Stimulated activated CD4-positive, alpha-beta T cell treated with anti-CD3 and anti-CD28 coated beads, Interleukin-4, amount 100 ng/mL, for 24 hours (primary cell): ENCODE measurements around the gene SNX21.

Source experiments
- DNase-seq: peaks from one replicate; pipeline ENCODE4 v3.0.0-alpha.2; 2020

SNX21 gene

DNA sequence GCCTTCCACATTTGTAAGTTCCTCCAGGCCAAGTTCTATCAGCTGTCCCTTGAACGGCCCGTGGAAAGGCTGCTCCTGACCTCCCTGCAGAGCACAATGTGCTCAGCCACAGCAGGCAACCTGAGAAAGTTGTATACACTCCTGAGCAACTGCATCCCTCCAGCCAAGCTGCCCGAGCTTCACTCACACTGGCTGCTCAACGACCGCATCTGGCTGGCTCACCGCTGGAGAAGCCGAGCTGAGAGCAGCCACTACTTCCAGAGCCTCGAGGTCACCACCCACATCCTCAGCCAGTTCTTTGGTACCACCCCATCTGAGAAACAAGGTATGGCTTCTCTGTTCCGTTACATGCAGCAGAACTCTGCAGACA, 49.5 kb downstream of the SNX21 start:
- DNase-seq, result no peak

DNA sequence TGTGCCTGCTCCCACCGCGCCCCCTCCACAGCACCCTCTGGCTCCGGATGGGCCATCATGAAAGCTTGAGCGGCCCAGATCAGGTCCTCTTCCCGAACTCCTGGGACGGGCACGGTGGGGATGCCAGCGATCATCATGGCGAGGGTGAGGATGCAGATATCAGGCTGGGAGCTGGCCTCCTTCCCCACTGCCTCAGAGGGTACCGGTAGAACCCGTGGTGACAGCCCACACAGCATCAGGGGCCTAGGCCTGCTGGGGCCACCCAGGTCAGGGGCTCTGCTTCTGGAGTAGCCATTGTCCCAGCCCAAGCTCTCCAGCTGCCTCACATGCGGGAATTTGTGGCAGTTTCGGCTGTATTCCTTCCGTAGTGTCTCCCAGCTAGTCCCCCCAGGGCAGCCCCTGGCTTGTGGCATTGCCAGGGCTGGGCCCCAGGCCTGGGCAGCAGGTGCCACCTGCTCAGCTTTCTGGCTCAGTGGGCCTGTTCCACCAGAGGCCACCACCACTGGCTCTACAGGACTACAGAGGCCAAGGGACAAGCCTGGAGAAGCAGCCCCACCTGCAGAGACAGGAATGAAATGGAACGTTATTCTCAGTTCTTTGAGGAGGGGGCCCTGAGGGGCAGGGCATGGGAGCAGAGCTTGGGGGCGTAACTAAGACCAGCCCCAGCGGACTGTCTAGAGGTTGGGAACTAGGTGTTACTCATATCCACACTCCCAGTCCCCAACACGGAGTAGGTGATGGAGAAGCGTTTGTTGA, 53.2 kb downstream of the SNX21 start:
- DNase-seq, result no peak

GRCh38 chr20:45887346-45887715, 53.7 kb downstream of the SNX21 start, which contains the start of gene SPATA25:
Gene SPATA25, minus strand, starts transcription at chr20:45887622. Its CDS starts 32 bp downstream, at chr20:45887590.
- DNase-seq, result no peak

GRCh38 chr20:45888681-45889080, 55.1 kb downstream of the SNX21 start:
- DNase-seq, result no peak

DNA sequence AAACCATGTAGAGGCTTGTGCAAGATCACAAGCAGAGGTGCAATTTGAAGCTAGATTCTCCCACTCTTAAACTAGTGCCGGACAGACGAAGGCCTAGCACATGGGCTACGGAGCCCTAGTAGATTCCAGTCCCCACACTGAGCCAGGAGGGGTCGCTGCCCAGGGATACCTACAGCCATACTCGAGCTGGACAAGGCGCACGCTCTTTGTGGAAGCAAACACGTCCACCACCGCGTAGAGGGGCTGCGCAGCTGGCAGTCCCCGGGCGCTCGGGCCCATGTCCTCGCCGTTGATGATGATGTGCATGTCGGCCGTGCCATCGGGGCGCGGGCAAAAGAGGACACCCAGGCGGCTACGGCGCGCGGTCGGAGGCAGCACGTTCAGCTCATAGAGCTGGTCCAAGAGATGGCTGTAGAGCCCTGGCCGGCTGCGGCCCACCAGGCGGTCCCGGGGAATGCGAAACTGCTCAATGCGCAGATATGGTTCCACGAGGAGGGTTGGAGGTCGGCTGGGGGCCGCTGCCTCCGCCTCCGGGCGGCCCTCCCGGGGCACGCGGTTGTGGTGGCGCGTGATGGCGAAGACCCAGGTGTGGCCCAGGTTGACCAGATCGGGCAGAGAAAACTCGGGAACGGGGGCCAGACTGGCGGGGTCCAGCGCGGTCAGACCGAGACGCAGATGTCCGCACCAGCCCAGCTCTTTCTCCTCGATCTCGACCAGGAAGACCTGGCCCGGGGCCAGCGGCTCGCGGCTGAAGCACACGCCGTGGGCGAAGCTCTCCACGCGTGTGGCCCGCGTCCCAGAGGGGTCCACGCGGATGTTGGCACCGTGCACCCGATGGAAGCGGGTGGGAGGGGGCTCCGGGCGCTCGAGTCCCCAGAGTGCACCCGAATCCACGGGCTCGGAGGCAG, 56.7 kb downstream of the SNX21 start:
- DNase-seq, result peak; percentile 45

GRCh38 chr20:45890985-45891983, 57.7 kb downstream of the SNX21 start, which contains the start of the genes CTSA and NEURL2:
Gene CTSA, plus strand, starts transcription at chr20:45891335. Its CDS starts 234 bp downstream, at chr20:45891569.
Gene NEURL2, minus strand, starts transcription at chr20:45891208. Its CDS starts 217 bp downstream, at chr20:45890991.
- peak; percentile 90 for DNase-seq

GRCh38 chr20:45892049-45892825, 58.6 kb downstream of the SNX21 start:
- DNase-seq, result no peak
